HS-5 (cell line): ENCODE measurements around the gene STUM.
"Not testable (repeated sequence)": the region's sequence is repeated elsewhere in the genome, so short reads cannot be mapped to it uniquely, and the experiment has no call there.

Experiments used
- DNase-seq: peaks from one replicate; pipeline ENCODE4 v3.0.0-alpha.2; 2012; ENCODE audit warnings: low read depth

The STUM gene

GRCh38 chr1:226604560-226605317 is 56.2 kb downstream of the STUM start:
- no peak for DNase-seq

- no peak for DNase-seq
These were observed 56.9 kb downstream of the STUM start for GRCh38 chr1:226605318-226605950.

- no peak for DNase-seq
These were observed 58.0 kb downstream of the STUM start for GRCh38 chr1:226606311-226607267.

- DNase-seq, result no peak
These were observed 58.7 kb downstream of the STUM start for GRCh38 chr1:226607268-226607660.

- DNase-seq, result no peak
These were observed 59.3 kb downstream of the STUM start for GRCh38 chr1:226607821-226608220.

- no peak for DNase-seq
These were observed 60.3 kb downstream of the STUM start for GRCh38 chr1:226608699-226609505.

GRCh38 chr1:226609836-226610455 is 61.4 kb downstream of the STUM start:
- DNase-seq, result no peak

- DNase-seq, result no peak
These were observed 62.1 kb downstream of the STUM start for GRCh38 chr1:226610671-226611070.

GRCh38 chr1:226611301-226611700 is 62.7 kb downstream of the STUM start:
- no peak for DNase-seq

- not testable (repeated sequence) for DNase-seq
These were observed 63.4 kb downstream of the STUM start for GRCh38 chr1:226611980-226612379.

GRCh38 chr1:226615876-226616275 is 67.3 kb downstream of the STUM start:
- no peak for DNase-seq

GRCh38 chr1:226616636-226617035 is 68.1 kb downstream of the STUM start:
- DNase-seq, result no peak

GRCh38 chr1:226617109-226617508 is 68.5 kb downstream of the STUM start:
- no peak for DNase-seq

- DNase-seq, result not testable (repeated sequence)
These were observed 69.2 kb downstream of the STUM start for GRCh38 chr1:226617719-226618118.

- no peak for DNase-seq
These were observed 69.8 kb downstream of the STUM start for GRCh38 chr1:226618380-226618779.

- DNase-seq, result no peak
These were observed 70.5 kb downstream of the STUM start for GRCh38 chr1:226619031-226619430.

- no peak for DNase-seq
These were observed 73.4 kb downstream of the STUM start for GRCh38 chr1:226622012-226622411.

GRCh38 chr1:226624526-226624925 is 76.0 kb downstream of the STUM start:
- peak; percentile 76 for DNase-seq

GRCh38 chr1:226625326-226625725 is 76.8 kb downstream of the STUM start:
- no peak for DNase-seq

- DNase-seq, result no peak
These were observed 77.4 kb downstream of the STUM start for GRCh38 chr1:226625832-226626576.

- no peak for DNase-seq
These were observed 78.0 kb downstream of the STUM start for GRCh38 chr1:226626577-226626956.
